Glomerular endothelial cell (primary cell): ENCODE results near the gene VPS35. TPM values are rescaled to one million over a fixed set of nuclear protein-coding genes. Genes with fewer than 3 reads are reported as not detected.
A peak's percentile ranks its signal among the peaks of the same experiment; 100 is the strongest.
"Not testable (repeated sequence)": the region's sequence is repeated elsewhere in the genome, so short reads cannot be mapped to it uniquely, and the experiment has no call there.

Experiments
- DNase-seq: peaks from one replicate; pipeline ENCODE4 v3.0.0-alpha.2; 2011; ENCODE audit warnings: low read depth, low spot score; ENCODE audit errors: extremely low read depth
- total RNA-seq: library from RNA; depleted of rRNA; stranded (reverse); fragments of >200 nt; gene quantifications from 2 replicates; pipeline ENCODE4 v1.2.3, GENCODE V29; 2015

VPS35 gene
- total RNA-seq, 1 donor from 2014 or later = 71.4 TPM

DNA sequence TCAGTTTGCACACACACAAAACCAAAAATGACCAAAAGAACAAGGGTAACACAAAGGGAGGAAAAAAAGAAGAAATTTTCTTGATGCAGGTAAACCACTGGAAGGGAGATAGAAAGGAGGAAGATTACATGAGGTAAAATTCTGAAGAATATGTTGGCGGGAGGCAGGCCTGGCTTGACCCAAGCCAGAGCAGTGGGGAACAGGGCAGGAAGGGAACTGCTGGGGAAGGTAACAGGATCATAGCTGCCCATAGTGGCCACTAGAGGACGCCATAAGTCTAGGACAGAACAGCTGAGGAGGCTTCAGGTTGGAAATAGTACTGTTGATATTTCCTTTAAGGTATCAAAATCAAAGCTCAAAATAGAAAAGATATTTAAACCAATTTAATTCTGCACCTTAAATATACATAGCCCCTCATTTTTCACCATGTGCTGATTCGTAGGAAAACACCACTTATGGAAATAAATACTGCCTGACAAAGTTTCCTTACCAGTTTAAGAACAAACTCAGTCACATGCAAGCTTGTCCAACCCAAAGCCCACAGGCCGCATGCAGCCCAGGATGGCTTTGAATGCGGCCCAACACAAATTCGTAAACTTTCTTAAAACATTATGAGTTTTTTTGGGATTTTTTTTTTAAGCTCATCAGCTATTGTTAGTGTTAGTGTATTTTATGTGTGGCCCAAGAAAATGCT is 15.5 kb downstream of the VPS35 start:
- DNase-seq = no peak

DNA sequence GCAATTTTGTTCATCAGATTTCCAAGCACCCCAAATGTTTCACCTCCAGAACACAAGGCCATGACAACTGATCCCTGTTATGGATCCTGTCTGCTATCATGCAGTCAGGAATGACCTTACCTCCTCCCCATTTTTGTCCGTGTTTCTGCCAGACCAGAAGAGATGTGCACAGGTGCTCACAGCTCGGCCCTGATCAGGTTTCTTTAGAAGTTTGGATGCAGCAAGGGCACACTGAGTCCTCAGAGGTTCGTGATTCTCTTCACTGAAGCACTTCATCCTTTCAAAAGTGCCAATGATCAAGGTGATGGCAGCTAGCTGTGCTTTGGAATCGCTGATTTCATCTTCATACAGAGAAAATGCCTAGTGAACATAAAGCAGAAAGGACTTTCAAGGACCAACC is 26.9 kb downstream of the VPS35 start:
- no peak for DNase-seq

DNA sequence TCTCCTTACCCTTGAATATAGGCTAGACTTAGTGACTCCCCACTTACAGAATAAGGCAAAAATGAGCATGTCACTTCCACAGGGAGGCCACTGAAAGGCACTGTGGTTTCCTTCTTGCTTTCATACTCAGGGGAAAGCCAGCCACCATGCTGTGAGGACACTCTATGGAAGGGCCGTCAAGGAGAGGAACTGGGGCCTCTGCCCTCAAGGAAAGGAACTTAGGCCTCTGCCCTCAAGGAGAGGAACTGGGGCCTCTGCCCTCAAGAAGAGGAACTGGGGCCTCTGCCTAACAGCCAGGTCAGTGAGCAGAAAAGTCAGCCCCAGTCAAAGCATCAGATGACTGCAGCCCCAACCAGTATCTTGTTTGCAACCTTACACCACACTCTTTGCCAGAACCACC is 30.1 kb downstream of the VPS35 start:
- DNase-seq = no peak

DNA sequence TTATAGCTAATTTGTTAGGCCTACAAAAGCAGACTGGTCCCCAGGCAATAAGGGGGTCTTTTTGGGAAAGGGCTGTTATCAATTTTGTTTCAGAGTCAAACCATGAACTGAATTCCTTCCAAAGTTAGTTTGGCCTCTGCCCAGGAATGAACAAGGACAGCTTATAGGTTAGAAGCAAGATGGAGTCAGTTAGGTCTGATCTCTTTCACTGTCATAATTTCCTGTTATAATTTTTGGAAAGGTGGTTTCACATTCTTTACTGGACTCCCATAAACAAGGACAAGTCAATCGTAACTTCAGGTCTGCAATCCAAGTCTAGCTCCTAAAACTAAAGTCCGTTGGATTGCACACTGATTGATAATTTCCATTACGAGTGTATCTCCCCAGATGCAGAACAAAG is 37.7 kb downstream of the VPS35 start:
- no peak for DNase-seq

DNA sequence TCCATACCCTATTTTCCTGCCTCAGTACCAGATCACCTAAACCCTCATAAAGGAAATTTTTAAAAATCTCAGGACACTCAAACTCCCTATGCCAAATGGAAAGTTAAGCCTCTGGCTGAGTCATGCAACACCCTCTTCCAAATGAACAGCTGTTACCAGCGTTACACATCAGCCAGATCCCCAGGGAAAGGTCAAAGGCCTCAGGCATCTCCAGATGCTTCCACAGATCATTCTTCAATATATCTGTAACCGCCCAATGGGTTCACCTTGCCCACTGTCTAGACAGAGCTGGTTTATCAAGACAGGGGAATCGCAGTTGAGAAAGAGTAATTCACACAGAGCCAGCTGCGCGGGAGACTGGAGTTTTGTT is 38.7 kb downstream of the VPS35 start:
- no peak for DNase-seq

DNA sequence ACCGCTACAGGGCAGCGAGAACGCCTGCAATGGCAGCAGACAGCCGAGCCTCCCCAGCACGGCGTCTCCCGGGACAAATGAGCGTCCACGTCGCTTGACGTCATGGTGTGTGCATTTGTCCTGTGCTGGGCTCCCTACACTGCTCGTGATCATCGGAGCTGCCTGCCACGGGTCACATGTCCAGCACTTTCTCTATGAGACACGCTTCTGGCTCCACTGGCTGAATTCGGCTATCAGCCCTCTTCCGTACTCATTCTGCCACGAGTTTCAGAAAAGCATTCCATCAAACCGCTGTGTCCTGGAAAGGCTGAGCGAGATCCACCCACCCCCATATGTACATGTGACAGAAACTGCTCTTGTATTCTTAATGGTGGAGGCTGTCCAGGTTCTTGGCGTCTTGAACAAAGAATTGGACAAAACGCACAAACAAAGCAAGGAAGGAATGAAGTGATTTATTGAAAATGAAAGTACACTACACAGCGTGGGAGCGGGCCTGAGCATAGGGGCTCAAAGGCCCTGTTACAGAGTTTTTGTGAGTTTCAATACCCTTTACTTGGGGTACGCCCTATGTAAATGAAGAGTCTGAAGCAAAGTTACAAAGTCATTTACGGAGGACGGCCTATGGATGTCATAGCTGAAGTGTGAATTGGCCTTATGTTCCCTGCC is 39.3 kb downstream of the VPS35 start:
- no peak for DNase-seq

DNA sequence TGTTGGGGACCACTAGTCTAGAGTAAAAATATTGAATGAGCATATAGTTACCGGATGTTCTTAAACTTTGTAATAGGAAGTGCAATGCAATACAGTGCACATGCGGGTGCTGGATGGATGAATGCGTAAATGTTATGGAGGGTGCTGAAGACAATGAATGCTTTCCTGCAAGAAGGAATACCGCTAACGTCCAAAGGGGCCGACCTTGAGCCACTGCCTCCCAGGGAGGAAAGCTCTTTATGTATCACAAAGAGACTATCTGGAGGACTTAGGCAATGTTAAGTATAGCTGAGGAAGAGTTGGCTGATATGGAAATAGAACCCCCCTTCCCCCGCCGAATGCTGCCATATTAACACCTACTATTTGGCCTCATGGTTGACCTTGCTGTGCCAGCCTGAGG is 40.3 kb downstream of the VPS35 start:
- no peak for DNase-seq

DNA sequence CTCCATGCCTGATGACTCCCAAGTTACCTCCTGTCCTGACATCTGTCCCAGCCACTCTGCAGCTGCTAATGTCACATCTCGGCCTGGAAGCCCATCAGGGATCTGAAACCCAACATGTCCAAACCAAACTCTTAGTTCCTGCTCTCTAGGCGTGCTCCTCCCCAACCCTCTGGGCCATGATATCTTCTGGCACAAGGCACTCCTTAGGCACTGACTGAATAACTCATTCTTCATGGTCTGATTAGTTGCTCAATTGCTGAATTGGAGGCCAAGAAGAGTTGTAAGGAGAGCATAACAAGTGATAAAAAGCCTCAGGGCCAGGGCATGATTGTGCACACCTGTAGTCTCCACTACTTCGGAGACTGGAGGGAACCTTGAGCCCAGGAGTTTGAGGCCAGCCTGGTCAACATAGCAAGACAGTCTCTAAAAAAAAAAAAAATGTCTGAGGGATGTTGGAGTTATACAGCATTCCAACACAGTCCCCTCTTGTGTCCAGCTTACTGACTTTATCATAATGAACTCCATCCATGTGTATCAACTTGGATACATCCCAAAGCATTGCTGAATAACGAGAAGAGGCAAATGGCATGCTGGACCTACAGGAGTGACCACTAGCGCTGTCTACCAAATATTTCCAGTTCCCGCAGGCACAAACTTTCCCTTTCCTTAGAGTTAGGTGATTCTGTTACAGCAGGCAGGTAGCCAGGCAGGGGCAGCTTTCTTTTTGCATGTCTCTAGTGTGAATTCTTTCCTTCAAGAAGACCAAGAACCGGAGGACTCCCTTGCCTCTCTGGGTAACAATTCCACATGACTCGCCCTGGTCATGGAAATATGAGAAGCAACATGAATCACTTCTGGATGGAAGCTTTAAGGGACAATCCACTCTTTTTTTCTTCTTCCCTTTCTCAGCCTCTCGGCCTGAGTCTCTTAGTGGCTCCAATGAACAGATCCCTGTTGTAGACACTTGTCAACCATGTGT is 49.7 kb downstream of the VPS35 start:
- no peak for DNase-seq

DNA sequence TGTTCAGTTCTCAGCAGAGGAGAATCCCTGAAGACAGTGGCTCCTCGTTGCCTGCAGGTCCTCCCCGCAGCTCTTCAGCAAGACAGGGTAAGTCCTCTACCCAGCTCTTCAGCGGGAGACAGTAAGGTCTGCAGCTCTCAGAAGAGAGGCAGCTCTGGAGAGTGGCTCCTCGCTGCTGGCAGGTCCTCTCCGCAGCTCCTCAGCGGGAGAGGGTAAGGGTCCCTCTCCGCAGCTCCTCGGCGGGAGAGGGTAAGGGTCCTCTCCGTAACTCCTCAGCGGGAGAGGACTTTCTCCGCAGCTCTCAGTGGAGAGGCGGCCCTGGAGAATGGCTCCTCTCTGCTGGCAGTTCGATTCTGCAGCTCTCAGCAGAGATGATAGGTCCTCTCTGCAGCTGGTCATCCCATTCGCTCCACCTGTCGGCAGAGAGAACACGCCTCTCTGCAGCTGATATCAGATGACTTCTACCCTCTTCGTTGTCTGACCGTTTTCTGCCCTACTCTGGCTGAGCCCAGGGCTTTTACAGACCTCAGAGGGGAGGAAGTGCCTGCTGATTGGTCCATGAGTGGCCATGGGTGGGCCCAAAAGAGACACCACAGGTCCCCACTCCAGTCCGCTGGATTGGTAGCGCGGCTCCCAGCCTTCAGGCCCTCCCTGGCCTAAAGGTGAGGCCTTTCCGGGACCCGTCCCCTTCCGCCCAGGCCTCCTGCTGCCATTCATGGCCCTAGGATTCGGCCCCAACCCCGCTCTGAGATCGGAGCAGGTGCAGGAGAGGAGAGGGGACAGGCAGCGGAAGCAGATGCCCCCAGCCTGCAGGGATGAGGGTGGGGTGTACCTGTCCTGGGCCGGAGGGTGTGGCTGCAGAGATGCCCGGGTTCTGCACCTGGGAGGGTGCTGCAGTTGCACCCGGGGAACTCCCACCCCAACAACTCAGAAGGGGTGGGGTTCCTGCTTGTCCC is 55.9 kb downstream of the VPS35 start:
- DNase-seq = no peak

DNA sequence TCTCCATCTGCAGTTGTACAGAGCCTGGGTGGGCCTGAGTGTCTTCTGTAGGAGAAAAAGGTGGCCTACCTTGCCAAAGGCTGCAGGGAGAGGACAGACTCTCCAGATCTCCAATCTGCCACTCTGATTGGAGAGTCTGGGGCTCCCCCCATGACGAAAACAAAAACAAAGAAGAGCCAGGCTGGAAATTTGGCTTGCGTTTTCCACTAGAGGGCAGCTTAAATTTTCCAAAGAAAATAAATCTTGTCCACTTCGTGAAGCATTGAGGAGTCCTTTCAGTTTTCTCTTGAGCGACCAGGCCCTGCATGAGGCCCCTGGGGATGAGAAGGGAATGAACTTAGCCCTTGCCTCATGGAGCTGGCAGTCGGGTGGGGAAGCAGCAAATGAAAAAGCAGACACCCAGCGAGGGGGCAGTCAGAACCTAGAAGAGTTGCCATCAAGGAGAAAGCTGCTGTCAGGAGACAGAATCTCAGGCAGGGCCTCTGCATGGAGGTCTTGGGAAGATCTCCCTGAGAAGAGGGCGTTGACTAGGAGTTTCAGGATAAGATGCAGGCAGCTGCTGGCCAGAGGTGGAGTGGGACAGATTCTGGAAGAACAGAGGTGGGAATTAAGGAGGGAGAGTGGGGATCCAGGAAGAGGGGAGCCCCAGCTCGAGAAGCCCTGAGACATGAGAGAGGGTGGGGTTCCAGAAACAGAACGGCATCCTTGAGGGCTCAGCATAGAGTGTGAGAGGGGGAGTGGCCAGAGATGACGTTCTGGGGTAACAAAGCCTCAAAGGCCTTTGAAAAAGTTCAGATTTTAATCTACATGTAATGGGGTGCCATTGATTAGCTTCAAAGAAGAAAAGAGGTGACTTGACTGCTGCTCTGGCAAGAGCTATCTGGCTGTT is 59.4 kb downstream of the VPS35 start:
- peak; percentile 23 for DNase-seq

DNA sequence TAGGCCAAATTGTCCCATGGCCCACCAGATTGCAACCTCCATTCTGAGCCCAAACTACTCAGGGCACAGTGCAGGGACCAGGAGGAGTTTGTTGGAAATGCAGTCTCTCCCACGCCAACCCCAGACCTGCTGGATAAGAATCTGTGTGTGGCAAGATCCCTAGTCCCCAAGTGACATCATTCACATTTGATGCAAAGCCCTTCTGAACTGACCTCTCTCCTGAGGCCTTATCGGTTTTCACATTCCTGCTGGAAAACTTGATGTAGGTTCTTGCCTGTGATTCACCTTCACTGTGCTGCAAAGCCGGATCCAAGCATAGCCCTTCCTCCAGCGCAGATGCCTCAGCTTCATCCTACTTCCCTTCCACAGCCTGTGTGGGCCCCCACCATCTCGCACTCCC is 61.2 kb downstream of the VPS35 start:
- DNase-seq = no peak

DNA sequence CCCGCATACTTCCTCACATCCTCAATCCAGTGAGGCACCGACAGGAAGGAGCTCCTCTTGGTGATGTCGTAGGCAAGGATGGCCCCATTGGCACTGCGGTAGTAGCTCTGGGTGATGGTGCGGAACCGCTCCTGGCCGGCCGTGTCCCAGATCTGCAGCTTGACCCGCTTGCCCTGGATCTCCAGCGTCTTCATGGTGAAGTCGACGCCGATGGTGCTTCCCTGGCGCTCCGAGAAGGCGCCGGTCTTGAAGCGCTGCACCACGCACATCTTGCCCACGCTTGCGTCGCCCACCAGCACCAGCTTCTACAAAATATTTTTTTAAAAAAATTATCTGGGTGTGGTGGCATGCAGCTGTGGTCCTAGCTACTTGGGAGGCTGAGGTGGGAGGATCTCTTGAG is 62.3 kb downstream of the VPS35 start:
- not testable (repeated sequence) for DNase-seq

DNA sequence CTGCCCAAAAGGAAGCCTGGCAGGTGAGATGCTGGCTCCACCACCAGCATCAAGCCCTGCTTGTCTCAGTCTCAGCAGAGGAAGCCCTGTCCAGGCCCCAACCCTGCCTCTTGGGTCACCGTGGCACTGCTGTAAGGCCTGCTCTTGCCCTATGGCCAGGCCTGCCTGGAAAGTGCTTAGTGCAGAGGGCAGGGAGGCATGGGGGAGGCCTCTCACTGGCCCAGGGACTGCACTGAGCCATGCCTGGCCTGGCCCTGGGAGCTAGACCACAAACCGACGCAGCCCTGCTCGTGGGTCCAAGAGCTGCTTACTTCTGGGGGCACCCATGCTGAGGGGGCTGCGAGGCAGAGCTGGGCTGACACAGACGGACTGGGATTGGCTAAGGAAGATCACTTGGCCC is 64.1 kb downstream of the VPS35 start:
- not testable (repeated sequence) for DNase-seq

DNA sequence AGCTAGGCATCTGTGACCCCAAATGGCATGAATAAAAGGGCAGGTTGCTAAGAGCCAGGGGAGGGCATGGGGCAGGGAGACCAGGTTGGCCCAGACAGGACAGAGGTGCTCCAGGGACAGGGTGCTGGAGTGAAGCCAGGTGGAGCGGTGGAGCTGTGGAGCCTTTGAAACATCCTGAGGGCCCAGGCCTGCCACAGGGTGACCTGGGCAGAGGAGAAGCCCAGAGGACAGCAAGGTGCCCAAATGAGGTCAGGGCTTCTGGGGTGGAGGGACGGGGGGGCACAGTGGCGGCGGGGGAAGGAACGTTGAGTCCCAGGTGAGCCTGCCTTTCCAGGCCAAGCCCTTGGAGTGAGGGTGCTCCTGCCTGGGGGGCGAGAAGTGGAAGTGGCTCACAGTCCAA is 65.3 kb downstream of the VPS35 start:
- not testable (repeated sequence) for DNase-seq

DNA sequence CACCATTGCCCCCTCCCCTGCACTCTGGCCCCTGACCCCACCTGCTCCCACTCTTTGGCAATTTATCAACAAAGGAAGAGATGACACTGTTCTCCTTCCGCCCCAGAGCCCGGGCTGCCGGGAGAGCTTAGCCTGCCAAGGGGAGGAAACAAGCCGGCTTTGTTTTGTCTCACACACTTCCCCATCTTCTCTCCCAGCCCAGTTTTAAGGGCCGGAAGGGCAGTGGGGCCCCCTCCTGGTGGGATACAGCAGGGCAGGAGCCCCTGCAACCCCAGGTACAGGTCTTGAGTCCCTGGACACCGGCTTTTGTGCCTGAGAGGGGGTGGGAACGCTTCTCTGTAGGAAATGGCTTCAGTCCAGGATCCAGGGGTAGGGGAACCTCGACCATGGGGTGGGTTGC is 65.7 kb downstream of the VPS35 start:
- DNase-seq = not testable (repeated sequence)

DNA sequence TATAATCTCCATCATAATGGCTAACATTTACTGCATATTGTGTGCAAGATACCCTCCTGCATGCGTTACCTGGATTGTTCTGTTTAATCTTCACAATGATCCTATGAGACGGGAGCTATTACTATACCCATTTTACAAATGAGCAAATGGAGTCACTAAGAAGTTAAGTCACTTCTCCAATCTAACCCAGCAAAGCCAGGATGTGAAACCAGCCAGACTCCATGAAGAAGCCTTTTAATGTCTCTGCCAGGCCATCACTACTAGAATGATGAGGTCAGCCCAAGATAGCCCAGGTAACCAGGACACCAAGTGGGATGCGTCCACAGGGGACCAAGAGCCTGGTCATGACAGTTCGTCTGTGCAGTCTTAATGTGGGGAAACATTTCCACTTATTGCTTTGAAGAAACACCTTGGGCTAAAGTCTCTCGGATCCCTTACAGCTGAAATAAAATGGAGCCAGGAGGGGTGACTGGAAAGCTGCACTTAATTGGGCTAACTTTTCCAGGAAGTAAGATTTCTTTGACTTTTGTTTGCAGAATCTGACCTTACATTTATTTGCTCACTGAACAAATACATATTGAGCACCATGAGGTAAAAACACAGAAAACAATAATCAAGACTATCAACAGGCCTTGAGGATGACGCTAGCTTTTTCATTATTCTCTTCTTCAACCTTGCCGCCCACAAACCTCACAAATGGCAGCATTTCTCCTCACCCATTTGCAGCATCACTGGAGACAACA is 66.9 kb downstream of the VPS35 start:
- no peak for DNase-seq

DNA sequence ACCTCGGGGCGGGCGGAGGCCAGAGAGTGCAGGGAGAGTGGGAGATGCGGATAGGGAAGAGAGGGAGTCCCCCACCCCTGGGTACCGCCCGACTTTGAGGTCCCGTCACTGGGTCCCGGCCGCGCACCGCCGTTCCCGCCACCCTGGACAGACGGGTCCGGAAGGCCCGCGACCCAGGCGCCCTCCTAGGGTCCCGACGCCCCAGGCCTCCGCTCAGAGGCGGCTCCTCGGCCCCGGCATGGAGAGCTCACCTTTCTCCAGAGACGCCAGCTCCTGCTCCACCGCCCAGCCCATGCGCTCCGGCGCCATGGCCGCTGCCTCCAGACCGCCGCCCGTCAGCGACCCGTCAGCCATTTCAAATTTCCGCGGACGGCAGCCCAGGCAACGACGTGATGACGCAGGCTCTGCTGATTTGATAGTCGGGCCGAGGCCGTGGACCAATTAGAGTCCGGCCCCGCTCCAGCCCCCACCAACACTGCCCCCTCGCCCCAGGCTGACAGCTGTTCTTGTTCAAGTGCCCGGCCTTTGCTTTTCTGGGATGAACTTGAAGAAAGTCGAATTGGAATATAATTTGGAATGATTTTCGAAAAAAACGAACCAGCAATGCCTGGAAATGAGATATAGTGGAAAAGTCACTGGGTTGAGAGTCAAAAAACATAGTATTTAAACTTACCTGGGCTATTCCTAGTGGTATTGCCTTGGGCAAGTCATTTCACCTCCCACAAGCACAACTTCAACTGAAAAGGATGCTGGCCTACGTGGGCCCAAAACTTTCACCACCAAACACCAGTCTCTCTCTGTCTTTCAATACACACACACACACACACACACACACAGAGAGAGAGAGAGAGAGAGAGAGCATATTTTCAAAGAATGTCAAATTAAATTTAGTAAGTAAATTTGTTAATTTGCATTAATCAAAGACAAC is 67.7 kb downstream of the VPS35 start, which contains the start of gene SHCBP1:
Gene SHCBP1 (minus strand): TSS at position 374 of the 928 bp plus-strand sequence. CDS start 20 bp downstream, at position 354.
- peak; percentile 37 for DNase-seq
